Measurements from ENCODE around the gene EEA1.

Gene EEA1

DNA sequence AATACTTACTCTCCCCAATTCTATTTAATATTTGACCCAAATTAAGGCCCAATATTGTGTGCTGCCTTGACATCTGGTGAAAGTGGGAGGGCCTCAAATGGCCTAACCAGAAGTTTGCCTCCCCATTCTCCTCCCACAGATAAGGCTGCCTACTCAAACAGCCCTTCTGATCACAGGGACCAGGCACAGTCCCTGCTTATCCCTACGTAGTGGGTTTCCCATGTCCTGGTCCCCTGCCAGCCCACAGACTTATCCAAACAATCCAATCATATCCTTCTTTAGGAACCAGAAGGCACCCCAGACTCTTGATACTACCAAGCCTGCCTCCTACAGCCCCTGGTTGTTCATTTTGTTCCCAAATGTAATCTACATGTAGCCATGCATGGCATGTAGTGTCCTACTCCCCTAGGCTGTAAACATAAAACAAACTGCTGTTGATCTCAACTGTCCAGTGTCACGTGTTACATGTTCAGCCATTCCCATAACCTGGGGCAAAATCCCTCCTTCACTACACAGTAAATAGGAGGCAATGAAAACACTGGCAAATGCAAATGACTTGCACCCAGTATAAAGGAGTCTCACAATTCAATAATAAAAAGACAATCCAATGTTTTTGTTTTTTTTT, 49.3 kb downstream of the EEA1 start:
- no peak for DNase-seq

DNA sequence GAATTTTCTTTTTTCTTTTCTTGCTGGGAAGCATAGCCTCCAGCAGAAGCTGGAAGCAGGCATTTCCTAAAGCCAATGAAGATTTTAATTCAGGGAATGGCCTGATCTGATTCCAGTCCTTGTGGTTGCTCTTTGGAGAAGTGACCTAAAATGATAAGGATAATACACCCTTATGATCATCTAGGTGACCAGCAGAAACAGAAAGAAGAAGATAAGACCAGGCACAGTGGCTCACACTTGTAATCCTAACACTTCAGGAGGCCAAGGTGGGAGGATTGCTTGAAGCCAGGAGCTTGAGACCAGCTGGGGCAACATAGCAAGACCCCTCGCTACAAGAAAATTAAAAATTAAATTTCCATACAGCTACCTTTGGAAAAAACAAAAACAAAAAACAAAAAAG, 51.2 kb downstream of the EEA1 start:
- DNase-seq, result no peak

DNA sequence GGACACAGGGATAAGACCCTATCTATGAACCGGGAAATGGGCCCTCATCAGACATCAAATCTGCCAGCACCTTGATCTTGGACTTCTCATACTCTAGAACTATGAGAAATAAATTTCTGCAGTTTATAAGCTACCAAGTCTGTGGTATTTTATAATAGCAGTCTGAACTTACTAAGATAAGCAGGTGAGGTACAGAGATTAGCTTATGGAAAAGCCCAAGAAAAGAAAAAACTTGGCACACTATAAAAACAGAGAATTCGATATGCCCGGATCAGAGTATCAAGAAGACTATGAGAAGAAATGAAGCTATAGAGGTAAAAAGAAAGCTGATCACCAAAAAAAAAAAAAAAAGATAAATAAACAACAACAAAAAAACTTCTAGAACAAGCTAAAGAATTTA, 52.6 kb downstream of the EEA1 start:
- no peak for DNase-seq

DNA sequence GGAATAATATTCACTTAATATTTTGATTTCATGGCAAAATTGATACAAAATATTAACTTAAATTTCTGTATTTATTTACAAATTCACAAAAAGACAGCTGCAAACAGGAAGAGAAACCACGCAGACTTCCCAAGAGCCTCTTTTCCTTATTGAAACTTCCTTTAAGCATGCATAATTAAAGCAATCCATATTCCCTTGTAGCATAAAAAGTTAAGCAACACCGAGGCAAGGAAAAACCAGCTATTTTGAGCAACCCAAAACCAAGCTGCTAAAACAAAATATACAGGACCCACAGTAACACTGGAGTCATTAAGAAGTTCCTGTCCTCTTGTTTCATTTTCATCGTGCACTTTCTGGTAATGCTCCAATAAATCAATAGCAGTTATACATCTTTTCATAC, 58.0 kb downstream of the EEA1 start:
- no peak for DNase-seq

DNA sequence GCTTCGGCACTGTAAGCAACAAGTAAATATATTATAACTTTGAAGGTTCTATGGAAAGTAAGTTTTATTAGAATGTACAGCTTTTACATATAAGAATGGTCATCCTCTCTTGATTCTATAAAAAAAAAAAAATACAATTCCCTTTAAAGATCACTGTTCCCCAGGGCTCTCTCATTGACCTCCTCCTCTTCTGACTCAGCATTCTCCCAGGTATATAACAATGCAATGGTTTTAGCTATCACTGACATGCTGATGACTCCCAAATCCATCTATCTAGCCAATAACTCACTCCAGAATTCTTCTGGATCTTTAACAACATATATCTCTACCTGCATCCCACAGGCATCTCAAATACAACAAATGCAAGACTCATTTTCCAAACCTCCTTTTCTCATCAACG, 62.7 kb downstream of the EEA1 start:
- no peak for DNase-seq

DNA sequence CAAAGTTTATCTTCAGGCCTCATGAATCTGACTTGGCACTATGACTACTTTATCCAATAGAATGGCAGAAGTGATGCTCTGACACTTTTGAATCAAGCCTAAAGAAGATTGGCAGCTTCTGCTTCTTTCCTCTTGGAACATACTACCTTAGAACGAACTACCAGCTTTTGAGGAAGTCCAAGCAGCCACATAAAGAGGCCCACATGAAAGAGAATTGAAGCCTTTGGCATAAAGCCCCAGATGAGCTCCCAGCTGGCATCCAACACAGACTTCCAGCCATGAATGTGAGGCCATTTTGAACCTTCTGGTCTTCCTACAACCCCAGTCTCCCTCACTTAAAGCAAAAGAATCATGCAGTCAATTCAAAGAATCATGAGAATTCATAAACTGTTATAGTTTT, 65.8 kb downstream of the EEA1 start:
- no peak for DNase-seq

DNA sequence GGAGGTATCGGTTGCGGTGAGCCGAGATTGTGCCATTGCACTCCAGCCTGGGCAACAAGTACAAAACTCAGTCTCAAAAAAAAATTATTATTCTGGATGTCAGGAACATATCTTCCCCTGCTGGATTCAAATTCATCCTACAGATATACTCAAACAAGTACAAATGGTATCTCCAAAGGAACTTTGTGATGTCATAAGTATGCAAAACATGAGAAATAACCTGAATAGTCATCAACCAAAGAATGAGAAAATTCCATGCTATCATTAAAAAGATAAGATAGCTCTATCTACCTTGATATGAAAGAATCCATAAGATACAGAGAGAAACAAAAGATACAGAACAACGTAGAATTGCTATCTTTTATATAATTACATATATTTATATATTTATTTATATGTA, 67.7 kb downstream of the EEA1 start:
- no peak for DNase-seq

DNA sequence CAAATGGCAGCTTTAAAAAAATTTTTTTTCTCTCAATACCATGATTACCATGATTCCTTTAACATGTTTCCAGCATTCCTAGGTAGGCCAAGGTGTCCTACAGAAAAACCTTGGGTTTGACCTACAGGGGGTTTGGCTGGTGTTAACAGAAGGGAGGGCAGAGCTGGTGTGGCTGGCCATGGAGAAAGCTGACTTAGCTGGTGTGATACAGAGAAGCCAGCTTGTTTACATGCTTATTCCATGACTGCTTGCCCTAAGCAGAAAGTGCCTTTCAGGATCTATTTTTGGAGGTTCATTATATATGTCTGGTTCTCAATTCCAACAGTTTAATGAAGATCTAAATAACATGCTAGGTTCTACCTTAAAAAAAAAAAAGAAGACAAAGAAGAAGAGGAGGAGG, 68.6 kb downstream of the EEA1 start:
- no peak for DNase-seq

DNA sequence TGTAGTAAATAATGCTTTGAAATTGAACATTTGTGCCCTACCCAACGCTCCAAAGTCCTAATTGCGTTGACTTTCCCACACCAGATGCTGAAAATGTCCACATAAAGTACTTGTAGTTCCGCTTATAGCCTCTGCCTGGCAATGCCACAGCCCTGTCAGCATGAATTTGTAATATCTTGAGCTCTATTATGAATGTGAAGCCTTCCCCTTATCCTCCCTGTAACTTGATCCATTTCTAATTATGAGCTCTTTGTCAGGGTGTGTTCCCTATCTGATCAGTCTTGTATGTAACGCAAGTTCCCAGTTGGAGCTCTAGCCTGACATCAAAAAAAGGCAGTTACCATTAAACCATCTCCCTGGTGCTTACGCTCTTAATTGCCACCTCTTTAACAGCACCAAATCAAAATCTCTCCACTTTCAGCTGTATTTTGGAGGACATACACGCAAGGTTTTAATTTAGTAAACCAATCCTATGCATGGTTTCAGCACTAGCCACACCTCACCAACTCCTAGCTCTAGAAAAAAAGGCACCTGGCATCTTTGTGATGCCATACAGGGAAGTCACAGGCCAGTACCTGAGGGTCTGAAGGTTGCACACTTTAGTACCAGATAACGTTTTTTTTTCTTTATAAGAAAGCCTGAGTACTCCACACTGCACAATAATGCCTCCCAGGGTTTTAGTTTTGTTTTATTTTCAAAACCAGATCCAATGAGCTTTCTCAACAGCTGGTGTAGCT, 69.3 kb downstream of the EEA1 start:
- DNase-seq, result no peak

DNA sequence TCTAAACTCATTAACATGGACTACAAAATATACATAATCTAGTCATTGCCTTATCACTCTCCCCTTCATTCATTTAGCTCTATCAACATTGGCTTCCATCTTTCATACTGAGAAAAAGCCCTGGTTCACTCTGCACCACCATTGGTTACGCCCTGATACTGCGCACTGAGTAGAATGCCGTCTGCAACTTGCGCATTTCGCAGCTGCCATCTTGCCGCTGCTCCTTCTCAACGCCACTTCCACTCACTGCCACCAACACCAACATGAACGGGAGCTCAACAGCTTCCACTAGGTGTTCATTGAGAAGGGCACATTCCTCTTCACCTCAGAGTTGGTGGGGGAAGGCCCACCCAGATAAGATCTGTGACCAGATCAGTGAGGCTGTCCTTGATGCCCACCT, 71.3 kb downstream of the EEA1 start:
- no peak for DNase-seq

DNA sequence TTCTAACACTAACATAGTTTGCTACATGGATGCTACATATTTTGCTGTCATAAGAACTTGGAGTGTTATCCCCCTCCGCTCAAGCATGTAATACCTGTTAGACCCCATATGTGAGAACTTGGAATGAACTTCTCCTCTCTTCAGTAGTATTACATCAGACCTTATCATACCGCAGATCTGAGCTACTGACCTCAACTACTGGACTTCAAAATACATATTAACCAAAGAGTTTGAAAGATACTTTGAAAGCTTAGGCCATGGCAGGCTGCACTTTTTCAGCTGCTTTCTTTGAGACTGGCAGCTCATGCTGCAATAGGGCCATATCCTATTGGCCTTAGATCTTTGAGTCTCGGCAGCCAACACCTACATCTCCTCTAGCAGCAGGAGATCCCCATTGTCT, 74.8 kb downstream of the EEA1 start:
- no peak for DNase-seq

DNA sequence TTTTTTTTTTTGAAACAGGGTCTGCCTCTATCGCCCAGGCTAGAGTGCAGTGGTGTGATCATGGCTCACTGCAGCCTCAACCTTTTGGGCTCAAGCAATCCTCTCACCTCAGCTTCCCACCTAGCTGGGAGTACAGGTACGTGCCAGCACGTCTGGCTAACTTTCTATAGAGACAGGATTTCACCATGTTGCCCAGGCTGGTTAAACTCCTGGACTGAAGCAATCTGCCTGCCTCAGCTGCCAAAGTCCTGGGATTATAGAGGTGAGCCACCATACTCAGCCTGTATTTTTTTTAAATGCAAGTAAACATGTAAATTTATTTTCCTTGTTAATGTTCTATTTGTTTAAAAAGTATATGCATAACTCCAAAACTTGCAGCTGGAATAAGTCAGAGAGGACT, 80.4 kb downstream of the EEA1 start:
- no peak for DNase-seq

DNA sequence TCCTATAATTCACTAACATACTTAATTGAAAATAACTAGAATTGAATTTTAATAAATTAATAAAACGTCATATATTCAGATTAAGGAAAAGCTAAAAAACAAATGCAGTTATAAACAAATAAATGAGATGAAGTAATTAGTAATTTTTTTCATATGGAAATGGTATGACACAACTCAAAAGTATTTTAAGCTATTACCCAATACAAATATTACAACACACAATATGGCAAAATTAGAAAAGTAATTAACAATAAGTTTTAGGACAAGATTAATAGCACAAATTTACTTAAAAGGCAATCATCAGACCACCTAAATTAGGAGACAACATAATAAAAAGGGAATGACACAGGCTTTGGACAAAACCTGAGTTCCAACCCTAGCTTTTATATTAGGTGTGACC, 81.7 kb downstream of the EEA1 start:
- DNase-seq, result no peak

DNA sequence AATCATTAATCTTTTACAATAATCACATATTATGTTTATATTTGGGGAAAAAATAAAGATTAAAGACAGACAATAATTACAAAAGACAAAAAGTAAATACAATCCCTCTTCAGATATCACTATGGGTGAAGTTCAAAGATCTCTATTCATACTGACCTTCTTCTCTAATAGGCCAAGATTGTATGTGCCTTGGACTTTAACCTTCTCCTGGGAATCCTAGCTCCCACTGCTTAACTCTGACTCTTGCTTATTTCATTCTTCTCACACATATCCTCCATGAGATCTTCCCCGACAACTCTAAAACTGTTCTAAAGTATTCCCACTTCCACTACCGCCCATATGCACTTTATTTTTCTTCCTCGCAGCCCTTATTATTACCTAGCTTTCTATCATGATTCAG, 83.8 kb downstream of the EEA1 start:
- DNase-seq, result no peak

DNA sequence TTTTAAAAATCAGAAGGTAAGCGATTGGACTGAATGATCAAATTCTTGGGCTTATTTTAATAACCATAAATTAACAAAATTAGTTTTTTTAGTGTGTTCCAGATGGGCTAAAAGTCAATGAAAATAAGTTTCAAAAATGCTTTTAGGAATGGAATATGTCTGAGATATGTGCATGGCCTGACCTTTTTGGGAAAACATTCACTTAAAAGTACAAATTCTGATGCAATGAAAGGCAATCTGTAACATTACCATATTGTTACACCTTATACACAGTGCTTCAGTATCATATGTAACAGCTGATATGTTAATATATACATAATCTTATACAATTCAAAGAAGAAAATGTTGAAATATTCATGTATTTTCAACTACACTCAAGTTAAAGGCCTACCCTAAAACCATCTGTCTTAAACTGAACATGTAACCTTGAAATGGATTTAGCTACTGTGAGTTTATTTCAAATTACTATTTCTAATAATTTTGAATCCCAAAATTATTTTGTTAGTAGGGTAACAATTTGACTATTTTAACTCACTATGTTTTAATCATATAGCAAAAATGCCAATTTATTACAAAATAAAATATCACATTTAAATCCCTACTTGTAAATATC, 84.8 kb downstream of the EEA1 start:
- DNase-seq, result no peak

DNA sequence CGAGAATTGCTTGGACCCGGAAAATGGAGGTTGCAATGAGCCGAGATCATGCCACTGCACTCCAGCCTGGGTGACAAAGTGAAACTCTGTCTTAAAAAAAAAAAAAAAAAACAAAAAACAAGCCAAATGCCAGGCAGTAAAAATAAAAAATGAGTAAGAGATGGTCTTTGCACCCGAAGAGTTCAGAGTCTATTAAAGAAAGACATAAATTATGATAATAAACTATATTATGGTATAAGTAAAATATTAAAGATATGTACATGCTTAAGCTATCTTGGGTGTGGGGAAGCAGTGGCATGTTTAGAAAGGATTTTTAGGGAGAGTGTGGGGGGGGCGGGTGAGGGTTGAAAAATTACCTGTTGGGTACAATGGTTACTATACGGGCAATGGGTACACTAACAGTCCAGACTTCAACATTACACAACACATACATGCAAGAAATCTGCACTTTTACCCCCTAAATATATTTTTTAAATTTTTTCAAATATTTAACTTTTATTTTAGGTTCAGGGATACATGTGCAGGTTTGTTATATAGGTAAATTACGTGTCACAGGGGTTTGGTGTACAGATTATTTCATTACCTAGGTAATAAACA, 99.3 kb downstream of the EEA1 start:
- no peak for DNase-seq

DNA sequence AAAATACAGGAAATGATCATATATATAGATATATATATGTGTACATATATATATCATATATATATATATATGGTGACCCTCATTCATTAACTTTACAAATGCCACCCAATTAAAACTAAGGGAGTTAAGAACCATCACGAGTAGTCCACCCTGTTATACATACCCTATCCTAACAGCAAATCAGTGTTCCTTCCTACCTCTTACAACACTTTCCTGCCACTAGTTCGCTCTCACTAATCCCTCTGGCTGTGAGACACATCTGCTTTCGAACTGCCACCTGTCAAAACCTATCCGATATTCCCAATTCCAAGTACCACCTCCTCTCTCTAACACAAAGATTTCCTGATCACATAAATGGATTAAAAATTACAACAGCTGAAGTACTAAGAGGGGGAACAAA, 100.5 kb downstream of the EEA1 start:
- no peak for DNase-seq

DNA sequence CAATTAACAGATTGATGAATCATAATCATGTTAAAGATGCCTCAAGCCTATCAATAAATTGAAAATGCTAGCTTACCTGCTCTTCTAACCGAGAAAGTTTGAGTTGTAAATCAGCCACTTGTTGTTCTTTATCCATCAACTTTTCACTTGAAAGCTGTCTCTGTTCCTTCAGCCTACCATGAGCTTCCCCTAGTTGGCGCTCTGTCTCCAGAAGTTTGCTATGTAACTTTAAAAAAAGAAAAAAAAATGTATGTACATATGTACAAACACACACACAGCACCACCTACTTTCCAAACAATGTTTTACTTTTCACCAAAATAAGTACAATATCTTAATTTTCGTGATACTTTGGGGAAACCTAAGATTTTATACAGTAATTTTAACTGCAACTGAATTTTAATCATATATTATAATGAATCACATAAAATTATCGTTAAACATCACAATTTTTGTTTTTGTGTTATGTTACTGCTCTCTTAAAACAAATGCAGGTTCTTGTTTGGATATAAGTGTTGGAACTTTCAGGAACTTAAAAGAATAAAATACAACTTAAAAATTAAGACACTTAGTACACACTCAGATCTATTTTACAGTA, 101.2 kb downstream of the EEA1 start:
- DNase-seq, result peak; percentile 25

DNA sequence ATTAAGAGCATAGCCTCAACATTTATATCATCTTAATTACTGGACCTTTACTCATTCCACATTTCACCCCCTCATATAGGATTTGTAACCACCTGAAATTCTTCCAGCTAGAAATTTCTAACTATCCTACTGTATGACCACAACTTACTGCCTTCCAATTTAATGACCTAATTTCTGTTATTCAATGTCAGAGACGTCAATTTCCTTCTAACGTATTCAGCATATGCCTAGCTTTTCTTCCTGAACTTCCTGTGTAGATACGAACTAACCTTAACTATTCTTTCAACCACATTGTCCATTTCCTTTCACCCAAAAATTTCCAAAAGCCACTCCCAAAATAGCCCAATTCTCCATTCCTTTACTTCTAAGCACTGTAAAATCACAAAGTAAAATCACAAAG, 108.0 kb downstream of the EEA1 start:
- no peak for DNase-seq

DNA sequence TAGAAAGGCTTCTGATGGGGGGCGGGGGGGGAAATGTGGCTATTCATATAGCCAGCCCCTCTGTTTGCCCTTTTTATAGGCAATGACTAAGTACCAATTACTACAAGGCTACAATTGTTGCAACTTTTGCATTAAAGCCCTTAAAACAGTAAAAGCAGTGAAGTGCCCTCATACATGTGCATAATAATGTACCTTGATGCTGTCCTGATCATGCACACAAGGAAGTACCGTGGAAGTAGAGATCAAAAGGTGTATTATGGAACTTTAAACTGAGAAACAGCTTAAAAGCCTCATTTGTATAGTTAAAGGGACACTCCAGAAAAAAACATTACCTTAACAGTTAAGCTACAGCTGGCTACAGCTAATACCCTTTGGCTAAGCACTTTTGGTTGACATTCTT, 114.5 kb downstream of the EEA1 start:
- no peak for DNase-seq

DNA sequence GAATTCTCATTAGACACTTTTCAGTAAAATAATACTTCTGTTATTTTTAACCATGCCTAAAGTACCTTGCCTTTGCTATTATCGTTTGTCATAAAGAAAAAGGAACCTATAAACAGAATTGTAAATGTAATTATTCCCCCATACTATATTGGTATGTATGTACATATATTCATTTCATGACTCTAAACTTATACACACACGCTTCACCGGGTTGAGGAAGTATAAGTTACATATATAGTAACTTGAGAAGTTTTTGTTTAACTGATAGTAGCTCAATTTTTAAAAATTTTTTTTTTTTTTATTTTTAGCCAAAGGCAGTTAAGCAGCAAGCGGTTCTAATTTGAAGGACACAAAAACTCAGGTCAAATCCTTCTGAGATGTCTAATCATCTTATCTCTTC, 118.7 kb downstream of the EEA1 start:
- no peak for DNase-seq

DNA sequence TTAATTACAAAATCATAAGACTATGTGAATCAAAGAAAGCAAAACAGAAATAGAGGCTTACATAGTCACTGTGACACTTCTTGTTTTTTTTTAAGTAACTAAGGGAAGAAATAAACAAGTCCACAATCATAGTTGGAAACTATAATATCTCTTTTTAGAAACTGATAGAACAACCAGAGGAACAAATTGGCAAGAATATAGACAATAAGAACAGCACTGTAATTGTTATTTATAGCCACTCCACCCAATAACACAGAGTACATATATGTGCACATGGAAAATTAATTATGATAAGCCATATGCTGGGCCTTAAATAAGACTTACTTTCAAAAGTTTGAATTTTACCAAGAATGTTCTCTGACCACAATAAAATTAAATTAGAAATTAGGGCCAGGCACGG, 125.2 kb downstream of the EEA1 start:
- DNase-seq, result no peak

DNA sequence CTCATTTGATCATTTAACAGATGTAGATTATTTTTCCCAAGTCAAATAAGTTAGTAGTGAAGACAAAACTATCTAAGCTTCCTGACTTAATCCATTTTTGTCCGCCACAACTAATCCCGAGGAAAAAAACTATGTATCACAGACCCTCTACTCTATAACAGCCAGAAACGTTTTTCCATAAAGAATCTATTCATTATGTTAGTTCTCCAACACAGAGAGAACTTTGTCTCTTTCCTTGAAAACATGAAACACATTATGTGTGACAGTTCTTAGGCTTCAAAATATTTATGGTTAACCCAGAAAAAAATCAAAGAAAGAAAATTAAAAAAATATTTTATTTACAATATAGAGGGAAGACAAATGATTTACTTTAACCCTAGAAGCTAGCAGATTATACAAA, 126.2 kb downstream of the EEA1 start:
- no peak for DNase-seq

DNA sequence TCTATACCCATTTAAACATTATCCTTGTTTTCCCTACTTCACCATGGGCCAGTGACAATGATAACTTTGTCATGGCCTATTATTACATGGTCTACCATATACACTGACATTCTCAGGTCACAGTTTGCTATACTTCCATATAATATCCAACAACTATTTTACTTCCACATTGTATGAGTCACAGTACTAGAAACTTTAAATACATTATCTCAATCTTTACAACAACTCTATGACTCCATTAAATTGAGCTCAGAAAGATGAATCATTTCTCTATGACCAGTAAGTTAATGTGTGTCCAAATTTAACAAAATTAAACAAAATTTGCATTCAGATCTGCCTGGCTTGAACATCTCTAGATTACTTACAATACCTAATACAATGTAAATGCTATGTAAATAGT, 132.4 kb downstream of the EEA1 start:
- DNase-seq, result no peak

Measured in activated CD8-positive, alpha-beta memory T cell treated with anti-CD3 and anti-CD28 coated beads, Interleukin-2, amount 50 U/mL, for 4 hours (primary cell).